ENCODE results near the gene MRE11. TPM values are rescaled to one million over a fixed set of nuclear protein-coding genes. Genes with fewer than 3 reads are reported as not detected.
"Not testable (repeated sequence)": the region's sequence is repeated elsewhere in the genome, so short reads cannot be mapped to it uniquely, and the experiment has no call there.

Gene MRE11
- total RNA-seq, 3 donors from 2014 or later, result 28.6 to 34.3 (median 30.9) TPM

- Mint-ChIP-seq H3K27me3 (ENCODE audit: low read depth) (no peaks in the 10 kb centered on the region), H3K36me3 (ENCODE audit: insufficient read depth) (peaks cover 52% of the 10 kb centered on the region), H3K4me1 (ENCODE audit: low read depth) (no peaks in the 10 kb centered on the region), H3K9me3 (no peaks in the 10 kb centered on the region), H3K4me3 (no peak overlapping the region)
- DNase-seq, result no peak
- ATAC-seq, result no peak
Observed at GRCh38 chr11:94424011-94424410, 69.6 kb downstream of the MRE11 start.

- Mint-ChIP-seq H3K27me3 (ENCODE audit: low read depth) (no peaks in the 10 kb centered on the region), H3K4me3 (no peak overlapping the region), H3K4me1 (ENCODE audit: low read depth) (no peaks in the 10 kb centered on the region), H3K36me3 (ENCODE audit: insufficient read depth) (peaks cover 47% of the 10 kb centered on the region), H3K9me3 (no peaks in the 10 kb centered on the region)
- DNase-seq (no peak), ATAC-seq (no peak)
Observed at GRCh38 chr11:94423507-94423906, 70.1 kb downstream of the MRE11 start.

GRCh38 chr11:94418123-94418765 lies 75.4 kb downstream of the MRE11 start:
- DNase-seq (no peak), ATAC-seq (no peak)
- H3K4me1 Mint-ChIP-seq (ENCODE audit: low read depth), result no peaks in the 10 kb centered on the region
- H3K36me3 Mint-ChIP-seq (ENCODE audit: insufficient read depth), result peaks cover 20% of the 10 kb centered on the region
- H3K27me3 Mint-ChIP-seq (ENCODE audit: low read depth), result no peaks in the 10 kb centered on the region
- no peaks in the 10 kb centered on the region for H3K9me3 Mint-ChIP-seq
- no peak overlapping the region for H3K4me3 Mint-ChIP-seq

- peaks cover 24% of the 10 kb centered on the region for H3K36me3 Mint-ChIP-seq (ENCODE audit: insufficient read depth)
- H3K27me3 Mint-ChIP-seq (ENCODE audit: low read depth), result no peaks in the 10 kb centered on the region
- H3K4me1 Mint-ChIP-seq (ENCODE audit: low read depth), result no peaks in the 10 kb centered on the region
- H3K9me3 Mint-ChIP-seq, result no peaks in the 10 kb centered on the region
- DNase-seq (no peak), ATAC-seq (no peak)
- no peak overlapping the region for H3K4me3 Mint-ChIP-seq
Observed at GRCh38 chr11:94417386-94417987, 76.2 kb downstream of the MRE11 start.

- DNase-seq (no peak), ATAC-seq (no peak)
- H3K4me3 Mint-ChIP-seq, result no peak overlapping the region
- H3K4me1 Mint-ChIP-seq (ENCODE audit: low read depth), result peaks cover 4% of the 10 kb centered on the region
- H3K9me3 Mint-ChIP-seq, result peaks cover 36% of the 10 kb centered on the region
- peaks cover 9% of the 10 kb centered on the region for H3K36me3 Mint-ChIP-seq (ENCODE audit: insufficient read depth)
- peaks cover 19% of the 10 kb centered on the region for H3K27me3 Mint-ChIP-seq (ENCODE audit: low read depth)
Observed at GRCh38 chr11:94405062-94405833, 88.4 kb downstream of the MRE11 start.

GRCh38 chr11:94402355-94402754 lies 91.3 kb downstream of the MRE11 start:
- Mint-ChIP-seq H3K36me3 (ENCODE audit: insufficient read depth) (no peaks in the 10 kb centered on the region), H3K4me1 (ENCODE audit: low read depth) (peaks cover 4% of the 10 kb centered on the region), H3K4me3 (no peak overlapping the region), H3K9me3 (peaks cover 10% of the 10 kb centered on the region), H3K27me3 (ENCODE audit: low read depth) (peaks cover 43% of the 10 kb centered on the region)
- ATAC-seq (no peak), DNase-seq (no peak)

- Mint-ChIP-seq H3K4me3 (no peak overlapping the region), H3K36me3 (ENCODE audit: insufficient read depth) (no peaks in the 10 kb centered on the region), H3K9me3 (peaks cover 7% of the 10 kb centered on the region), H3K4me1 (ENCODE audit: low read depth) (peaks cover 4% of the 10 kb centered on the region), H3K27me3 (ENCODE audit: low read depth) (peaks cover 43% of the 10 kb centered on the region)
- no peak for DNase-seq
- ATAC-seq, result no peak
Observed at GRCh38 chr11:94401773-94402265, 91.8 kb downstream of the MRE11 start.

GRCh38 chr11:94400839-94401772 lies 92.5 kb downstream of the MRE11 start, which contains the start of gene GPR83:
TSS of gene GPR83 (minus strand) at chr11:94401419. CDS start at chr11:94401247, 172 bp downstream.
- no peaks in the 10 kb centered on the region for H3K36me3 Mint-ChIP-seq (ENCODE audit: insufficient read depth)
- H3K4me1 Mint-ChIP-seq (ENCODE audit: low read depth), result peaks cover 4% of the 10 kb centered on the region
- DNase-seq, result no peak
- H3K9me3 Mint-ChIP-seq, result peaks cover 4% of the 10 kb centered on the region
- H3K27me3 Mint-ChIP-seq (ENCODE audit: low read depth), result peaks cover 45% of the 10 kb centered on the region
- H3K4me3 Mint-ChIP-seq, result no peak within 1 kb of the TSS
- ATAC-seq, result peak; percentile 38 to 46

- Mint-ChIP-seq H3K36me3 (ENCODE audit: insufficient read depth) (no peaks in the 10 kb centered on the region), H3K4me1 (ENCODE audit: low read depth) (peaks cover 4% of the 10 kb centered on the region), H3K27me3 (ENCODE audit: low read depth) (peaks cover 45% of the 10 kb centered on the region), H3K9me3 (no peaks in the 10 kb centered on the region), H3K4me3 (no peak overlapping the region)
- DNase-seq, result no peak
- no peak for ATAC-seq
Observed at GRCh38 chr11:94400457-94400838, 93.2 kb downstream of the MRE11 start.

- H3K4me1 Mint-ChIP-seq (ENCODE audit: low read depth), result peaks cover 4% of the 10 kb centered on the region
- H3K36me3 Mint-ChIP-seq (ENCODE audit: insufficient read depth), result no peaks in the 10 kb centered on the region
- DNase-seq, result no peak
- ATAC-seq, result no peak
- H3K4me3 Mint-ChIP-seq, result no peak overlapping the region
- H3K27me3 Mint-ChIP-seq (ENCODE audit: low read depth), result peaks cover 47% of the 10 kb centered on the region
- H3K9me3 Mint-ChIP-seq, result no peaks in the 10 kb centered on the region
Observed at GRCh38 chr11:94400050-94400449, 93.6 kb downstream of the MRE11 start.

GRCh38 chr11:94398101-94398500 lies 95.5 kb downstream of the MRE11 start:
- DNase-seq, result no peak
- Mint-ChIP-seq H3K27me3 (ENCODE audit: low read depth) (peaks cover 47% of the 10 kb centered on the region), H3K36me3 (ENCODE audit: insufficient read depth) (no peaks in the 10 kb centered on the region), H3K4me1 (ENCODE audit: low read depth) (peaks cover 4% of the 10 kb centered on the region), H3K9me3 (no peaks in the 10 kb centered on the region), H3K4me3 (no peak overlapping the region)
- no peak for ATAC-seq

GRCh38 chr11:94396282-94396681 lies 97.4 kb downstream of the MRE11 start:
- H3K36me3 Mint-ChIP-seq (ENCODE audit: insufficient read depth), result no peaks in the 10 kb centered on the region
- H3K27me3 Mint-ChIP-seq (ENCODE audit: low read depth), result peaks cover 36% of the 10 kb centered on the region
- H3K4me3 Mint-ChIP-seq, result no peak overlapping the region
- H3K9me3 Mint-ChIP-seq, result no peaks in the 10 kb centered on the region
- H3K4me1 Mint-ChIP-seq (ENCODE audit: low read depth), result peaks cover 4% of the 10 kb centered on the region
- DNase-seq (no peak), ATAC-seq (no peak)

GRCh38 chr11:94391937-94392336 lies 101.7 kb downstream of the MRE11 start:
- not testable (repeated sequence) for ATAC-seq; H3K27me3 Mint-ChIP-seq (ENCODE audit: low read depth); H3K9me3 Mint-ChIP-seq; H3K4me1 Mint-ChIP-seq (ENCODE audit: low read depth); H3K36me3 Mint-ChIP-seq (ENCODE audit: insufficient read depth); DNase-seq; H3K4me3 Mint-ChIP-seq

- DNase-seq (no peak), ATAC-seq (no peak)
- no peaks in the 10 kb centered on the region for H3K4me1 Mint-ChIP-seq (ENCODE audit: low read depth)
- H3K27me3 Mint-ChIP-seq (ENCODE audit: low read depth), result peaks cover 7% of the 10 kb centered on the region
- H3K36me3 Mint-ChIP-seq (ENCODE audit: insufficient read depth), result no peaks in the 10 kb centered on the region
- no peaks in the 10 kb centered on the region for H3K9me3 Mint-ChIP-seq
- no peak overlapping the region for H3K4me3 Mint-ChIP-seq
Observed at GRCh38 chr11:94379613-94380012, 114.0 kb downstream of the MRE11 start.

All from activated T-cell treated with anti-CD3 and anti-CD28 coated beads, Interleukin-2, amount 50 U/mL, for 4 hours (primary cell).